Measurements from ENCODE around the gene GHITM.

- TF ChIP-seq CTCF (IDR thresholded peaks at IDR 0.05), result no peak
- no peak for TF ChIP-seq EZH2 (IDR thresholded peaks at IDR 0.05; ENCODE audit: borderline replicate concordance, insufficient read depth, low read depth, low read length, poor library complexity, severe bottlenecking)
These were observed 34.2 kb downstream of the GHITM start, which contains the start of gene GPR15LG for GRCh38 chr10:84173501-84173929.
